Endometrial microvascular endothelial cells (primary cell): Measurements from ENCODE around the gene TXNRD1. TPM values are rescaled to one million over a fixed set of nuclear protein-coding genes. Genes with fewer than 3 reads are reported as not detected.
"Not testable (repeated sequence)": the region's sequence is repeated elsewhere in the genome, so short reads cannot be mapped to it uniquely, and the experiment has no call there.

Source experiments
- in situ Hi-C: cut with HindIII; loops from 2 replicates; pipeline ENCODE4 v1.10.0; 2017; ENCODE audit warnings: low sequenced_read_pairs, low pct_unique_long_range_greater_than_20kb; ENCODE audit errors: inconsistent ontology term
- total RNA-seq: library from RNA; depleted of rRNA; stranded (reverse); fragments of >200 nt; gene quantifications from one replicate; pipeline ENCODE4 v1.2.3, GENCODE V29; 2015; ENCODE audit errors: inconsistent ontology term

TXNRD1 gene
- total RNA-seq, 1 donor from 2014 or later: 966 TPM

GRCh38 chr12:104292872-104293794 is 77.6 kb downstream of the TXNRD1 start:
- in situ Hi-C loops: no loop called here

- in situ Hi-C loops: not testable (repeated sequence)
These were observed 78.7 kb downstream of the TXNRD1 start for GRCh38 chr12:104294158-104294859.

- in situ Hi-C loops: no loop called here
These were observed 79.5 kb downstream of the TXNRD1 start for GRCh38 chr12:104294927-104295668.

GRCh38 chr12:104295954-104296353 is 80.4 kb downstream of the TXNRD1 start:
- in situ Hi-C loops: no loop called here

- in situ Hi-C loops: no loop called here
These were observed 81.1 kb downstream of the TXNRD1 start for GRCh38 chr12:104296718-104297117.

- in situ Hi-C loops: no loop called here
These were observed 82.0 kb downstream of the TXNRD1 start for GRCh38 chr12:104297477-104298113.

GRCh38 chr12:104299842-104300481 is 84.4 kb downstream of the TXNRD1 start:
- in situ Hi-C loops: loop anchor here (5.0 to 25.0 kb wide), 2 partner anchors 47 to 88 kb away; partner anchors contain the start of gene TXNRD1

- in situ Hi-C loops: loop anchor here (5.0 to 25.0 kb wide), 2 partner anchors 44 to 91 kb away; partner anchors contain the start of gene TXNRD1
These were observed 88.1 kb downstream of the TXNRD1 start, which contains the start of gene EID3 for GRCh38 chr12:104303538-104304151. TSS of gene EID3 (plus strand) at chr12:104303739. CDS start at chr12:104303935, 196 bp downstream.

GRCh38 chr12:104304261-104305009 is 88.9 kb downstream of the TXNRD1 start:
- in situ Hi-C loops: loop anchor here (5.0 to 25.0 kb wide), 2 partner anchors 43 to 92 kb away; partner anchors contain the start of gene TXNRD1

- in situ Hi-C loops: loop anchor here (25.0 kb wide), 1 partner anchor 93 kb away; the partner anchor contains the start of gene TXNRD1
These were observed 89.8 kb downstream of the TXNRD1 start for GRCh38 chr12:104305349-104305748.

- in situ Hi-C loops: loop anchor here (25.0 kb wide), 1 partner anchor 94 kb away; the partner anchor contains the start of gene TXNRD1
These were observed 90.8 kb downstream of the TXNRD1 start for GRCh38 chr12:104306376-104306775.

GRCh38 chr12:104306943-104307654 is 91.5 kb downstream of the TXNRD1 start:
- in situ Hi-C loops: loop anchor here (25.0 kb wide), 1 partner anchor 95 kb away; the partner anchor contains the start of gene TXNRD1

- in situ Hi-C loops: loop anchor here (25.0 kb wide), 1 partner anchor 95 kb away; the partner anchor contains the start of gene TXNRD1
These were observed 92.0 kb downstream of the TXNRD1 start for GRCh38 chr12:104307655-104308000.

- in situ Hi-C loops: loop anchor here (25.0 kb wide), 1 partner anchor 97 kb away; the partner anchor contains the start of gene TXNRD1
These were observed 93.9 kb downstream of the TXNRD1 start for GRCh38 chr12:104309446-104309993.

GRCh38 chr12:104310751-104311633 is 95.4 kb downstream of the TXNRD1 start:
- in situ Hi-C loops: loop anchor here (25.0 kb wide), 1 partner anchor 99 kb away; the partner anchor contains the start of gene TXNRD1
